Measurements from ENCODE around the gene TIMM13. TPM values are rescaled to one million over a fixed set of nuclear protein-coding genes. Genes with fewer than 3 reads are reported as not detected.

TIMM13 gene
- total RNA-seq, 1 donor: 5.8 TPM

GRCh38 chr19:2392366-2392765 is 35.0 kb downstream of the TIMM13 start:
- H3K9me3 ChIP-seq (ENCODE audit: low read depth, low read length): no peaks in the 10 kb centered on the region
- H3K27me3 ChIP-seq (ENCODE audit: insufficient read depth, low read length): no peaks in the 10 kb centered on the region
- H3K4me3 ChIP-seq (ENCODE audit: low read length): no peak overlapping the region
- H3K4me1 ChIP-seq (ENCODE audit: insufficient read depth, low read length): peaks cover 19% of the 10 kb centered on the region

GRCh38 chr19:2391118-2391725 is 36.2 kb downstream of the TIMM13 start:
- no peaks in the 10 kb centered on the region for H3K9me3 ChIP-seq (ENCODE audit: low read depth, low read length)
- no peak overlapping the region for H3K4me3 ChIP-seq (ENCODE audit: low read length)
- peaks cover 19% of the 10 kb centered on the region for H3K4me1 ChIP-seq (ENCODE audit: insufficient read depth, low read length)
- H3K27me3 ChIP-seq (ENCODE audit: insufficient read depth, low read length): no peaks in the 10 kb centered on the region

- H3K9me3 ChIP-seq (ENCODE audit: low read depth, low read length): no peaks in the 10 kb centered on the region
- no peaks in the 10 kb centered on the region for H3K27me3 ChIP-seq (ENCODE audit: insufficient read depth, low read length)
- peaks cover 16% of the 10 kb centered on the region for H3K4me1 ChIP-seq (ENCODE audit: insufficient read depth, low read length)
- H3K4me3 ChIP-seq (ENCODE audit: low read length): no peak overlapping the region
Observed at GRCh38 chr19:2389594-2389993, 37.8 kb downstream of the TIMM13 start.

- Histone ChIP-seq H3K4me3 (ENCODE audit: low read length) (no peak overlapping the region), H3K4me1 (ENCODE audit: insufficient read depth, low read length) (peaks cover 21% of the 10 kb centered on the region), H3K9me3 (ENCODE audit: low read depth, low read length) (no peaks in the 10 kb centered on the region), H3K27me3 (ENCODE audit: insufficient read depth, low read length) (no peaks in the 10 kb centered on the region)
Observed at GRCh38 chr19:2387367-2388288, 39.8 kb downstream of the TIMM13 start.

GRCh38 chr19:2385053-2385721 is 42.2 kb downstream of the TIMM13 start:
- H3K27me3 ChIP-seq (ENCODE audit: insufficient read depth, low read length): no peaks in the 10 kb centered on the region
- H3K4me1 ChIP-seq (ENCODE audit: insufficient read depth, low read length): peaks cover 22% of the 10 kb centered on the region
- no peaks in the 10 kb centered on the region for H3K9me3 ChIP-seq (ENCODE audit: low read depth, low read length)
- H3K4me3 ChIP-seq (ENCODE audit: low read length): no peak overlapping the region

GRCh38 chr19:2382530-2383222 is 44.7 kb downstream of the TIMM13 start:
- no peak overlapping the region for H3K4me3 ChIP-seq (ENCODE audit: low read length)
- H3K27me3 ChIP-seq (ENCODE audit: insufficient read depth, low read length): no peaks in the 10 kb centered on the region
- H3K4me1 ChIP-seq (ENCODE audit: insufficient read depth, low read length): peaks cover 22% of the 10 kb centered on the region
- H3K9me3 ChIP-seq (ENCODE audit: low read depth, low read length): no peaks in the 10 kb centered on the region

- Histone ChIP-seq H3K9me3 (ENCODE audit: low read depth, low read length) (no peaks in the 10 kb centered on the region), H3K4me3 (ENCODE audit: low read length) (no peak overlapping the region), H3K4me1 (ENCODE audit: insufficient read depth, low read length) (peaks cover 22% of the 10 kb centered on the region), H3K27me3 (ENCODE audit: insufficient read depth, low read length) (no peaks in the 10 kb centered on the region)
Observed at GRCh38 chr19:2381148-2381820, 46.1 kb downstream of the TIMM13 start.

GRCh38 chr19:2380567-2380966 is 46.8 kb downstream of the TIMM13 start:
- Histone ChIP-seq H3K9me3 (ENCODE audit: low read depth, low read length) (no peaks in the 10 kb centered on the region), H3K27me3 (ENCODE audit: insufficient read depth, low read length) (no peaks in the 10 kb centered on the region), H3K4me1 (ENCODE audit: insufficient read depth, low read length) (peaks cover 22% of the 10 kb centered on the region), H3K4me3 (ENCODE audit: low read length) (no peak overlapping the region)

GRCh38 chr19:2376784-2377519 is 50.4 kb downstream of the TIMM13 start:
- no peaks in the 10 kb centered on the region for H3K27me3 ChIP-seq (ENCODE audit: insufficient read depth, low read length)
- H3K4me3 ChIP-seq (ENCODE audit: low read length): no peak overlapping the region
- H3K9me3 ChIP-seq (ENCODE audit: low read depth, low read length): no peaks in the 10 kb centered on the region
- no peaks in the 10 kb centered on the region for H3K4me1 ChIP-seq (ENCODE audit: insufficient read depth, low read length)

Other genes starting within 250 kb of the TIMM13 start
- 25.3 TPM for gene PLEKHJ1, start 191.3 kb downstream of the TIMM13 start, total RNA-seq
- gene SF3A2, start 190.8 kb downstream of the TIMM13 start, total RNA-seq: 68.1 TPM
- 1.3 TPM for gene AMH, start 178.3 kb downstream of the TIMM13 start, total RNA-seq
- gene JSRP1, start 171.2 kb downstream of the TIMM13 start, total RNA-seq: not detected
- gene PEAK3, start 145.4 kb downstream of the TIMM13 start, total RNA-seq: 0.52 TPM
- 0.52 TPM for gene LINGO3, start 119.4 kb downstream of the TIMM13 start, total RNA-seq
- 111 TPM for gene LSM7, start 99.0 kb downstream of the TIMM13 start, total RNA-seq
- 33.5 TPM for gene SPPL2B, start 98.9 kb downstream of the TIMM13 start, total RNA-seq
- gene TMPRSS9, start 67.3 kb downstream of the TIMM13 start, total RNA-seq: 0.10 TPM
- gene LMNB2, start 29.4 kb upstream of the TIMM13 start, total RNA-seq: 6.7 TPM
- 528 TPM for gene GADD45B, start 48.5 kb upstream of the TIMM13 start, total RNA-seq